Neural progenitor cell (in vitro differentiated cells): ENCODE data around the gene LAMA2. TPM values are rescaled to one million over a fixed set of nuclear protein-coding genes. Genes with fewer than 3 reads are reported as not detected.

Experiments
- DNase-seq: peaks from one replicate; pipeline ENCODE4 v3.0.0-alpha.2; 2016; ENCODE audit warnings: low spot score
- H2AFZ ChIP-seq: fragments of 200-600 bp; sonication (generic); replicated peaks from 2 replicates; pipeline ENCODE4 v1.6.1; 2016; ENCODE audit warnings: antibody characterized with exemption
- H3F3A ChIP-seq: fragments of 200-600 bp; sonication (generic); 2 replicates; pipeline ENCODE4 v1.6.1; 2016; ENCODE audit warnings: antibody characterized with exemption, low read depth
- H3K27ac ChIP-seq: fragments of 200-600 bp; sonication (generic); 2 replicates; pipeline ENCODE4 v1.5.1; 2016; ENCODE audit warnings: mild to moderate bottlenecking
- H3K27me3 ChIP-seq: fragments of 200-600 bp; sonication (generic); 2 replicates; pipeline ENCODE4 v1.6.1; 2016; ENCODE audit warnings: mild to moderate bottlenecking, moderate library complexity
- H3K36me3 ChIP-seq: fragments of 200-600 bp; sonication (generic); 2 replicates; pipeline ENCODE4 v1.5.1; 2016
- H3K4me1 ChIP-seq: fragments of 200-600 bp; sonication (generic); 2 replicates; pipeline ENCODE4 v1.6.1; 2016; ENCODE audit warnings: mixed run types
- H3K4me2 ChIP-seq: fragments of 200-600 bp; sonication (generic); 2 replicates; pipeline ENCODE4 v1.6.1; 2016
- H3K4me3 ChIP-seq: fragments of 200-600 bp; sonication (generic); 2 replicates; pipeline ENCODE4 v1.5.1; 2016
- H3K79me2 ChIP-seq: fragments of 200-600 bp; sonication (generic); 2 replicates; pipeline ENCODE4 v1.6.1; 2016; ENCODE audit warnings: low read depth
- H3K9ac ChIP-seq: fragments of 200-600 bp; sonication (generic); 2 replicates; pipeline ENCODE4 v1.6.1; 2016
- H3K9me3 ChIP-seq: fragments of 200-600 bp; sonication (generic); 2 replicates; pipeline ENCODE4 v1.5.1; 2016; ENCODE audit warnings: low read depth
- H4K20me1 ChIP-seq: fragments of 200-600 bp; sonication (generic); 2 replicates; pipeline ENCODE4 v1.6.1; 2016; ENCODE audit warnings: low read depth
- H3K27ac Mint-ChIP-seq: 3 replicates; pipeline ENCODE4 v1.8.0; 2021; ENCODE audit warnings: mixed read lengths
- H3K27me3 Mint-ChIP-seq: 2 replicates; pipeline ENCODE4 v1.8.0; 2022; ENCODE audit warnings: low read depth, mild to moderate bottlenecking, inconsistent platforms, moderate library complexity, mixed read lengths; ENCODE audit not compliant: insufficient read depth
- H3K36me3 Mint-ChIP-seq: 3 replicates; pipeline ENCODE4 v1.8.0; 2021; ENCODE audit warnings: mixed read lengths
- H3K4me1 Mint-ChIP-seq: 3 replicates; pipeline ENCODE4 v1.8.0; 2021; ENCODE audit warnings: mixed read lengths
- H3K4me3 Mint-ChIP-seq: 3 replicates; pipeline ENCODE4 v1.8.0; 2021; ENCODE audit warnings: mild to moderate bottlenecking, moderate library complexity, mixed read lengths
- H3K9me3 Mint-ChIP-seq: 3 replicates; pipeline ENCODE4 v1.8.0; 2020; ENCODE audit warnings: mixed read lengths
- EZH2 ChIP-seq: fragments of 200-600 bp; sonication (generic); IDR thresholded peaks from 2 replicates; pipeline ENCODE4 v1.6.1; 2017; ENCODE audit warnings: antibody characterized with exemption, mild to moderate bottlenecking, moderate library complexity
- EZH2phosphoT487 ChIP-seq: fragments of 200-600 bp; sonication (generic); IDR thresholded peaks from 2 replicates; pipeline ENCODE4 v1.6.1; 2017; ENCODE audit warnings: antibody characterized with exemption
- total RNA-seq: library from RNA; depleted of rRNA; stranded (reverse); fragments of >200 nt; gene quantifications from 2 replicates; pipeline ENCODE4 v1.2.3, GENCODE V29; 2015; ENCODE audit warnings: low replicate concordance
- TF ChIP-seq, protein P1 (sequence below): fragments of 200-600 bp; sonication (generic); IDR thresholded peaks from 2 replicates; pipeline ENCODE4 v1.5.1; 2017; ENCODE audit warnings: antibody characterized with exemption, mild to moderate bottlenecking

LAMA2 gene
- total RNA-seq, 1 donor from 2014 or later = 1.5 TPM

DNA sequence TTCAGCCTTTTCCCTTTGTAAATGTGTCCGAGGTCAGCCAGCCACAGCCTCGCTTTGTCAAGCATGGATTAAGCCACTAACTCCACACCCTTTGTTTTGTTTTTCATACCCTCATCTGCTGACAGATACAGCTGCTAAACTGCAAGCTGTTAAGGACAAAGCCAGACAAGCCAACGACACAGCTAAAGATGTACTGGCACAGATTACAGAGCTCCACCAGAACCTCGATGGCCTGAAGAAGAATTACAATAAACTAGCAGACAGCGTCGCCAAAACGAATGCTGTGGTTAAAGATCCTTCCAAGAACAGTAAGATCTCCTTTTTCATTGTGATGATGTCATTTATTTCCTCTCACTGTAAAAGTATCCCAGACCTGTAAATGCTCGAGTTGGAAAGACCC, 557.8 kb downstream of the LAMA2 start:
- Mint-ChIP-seq H3K27me3 (no peaks in the 10 kb centered on the region), H3K4me1 (peaks cover 24% of the 10 kb centered on the region), H3K9me3 (no peaks in the 10 kb centered on the region), H3K27ac (peak overlapping the region; percentile 32), H3K36me3 (no peaks in the 10 kb centered on the region), H3K4me3 (peak overlapping the region; percentile 33)
- no peaks in the 10 kb centered on the region for H3K36me3 ChIP-seq
- peak overlapping the region; percentile 0 for H3K4me3 ChIP-seq
- H3K4me1 ChIP-seq = peaks cover 14% of the 10 kb centered on the region
- H4K20me1 ChIP-seq = no peaks in the 10 kb centered on the region
- TF ChIP-seq, protein P1, sequence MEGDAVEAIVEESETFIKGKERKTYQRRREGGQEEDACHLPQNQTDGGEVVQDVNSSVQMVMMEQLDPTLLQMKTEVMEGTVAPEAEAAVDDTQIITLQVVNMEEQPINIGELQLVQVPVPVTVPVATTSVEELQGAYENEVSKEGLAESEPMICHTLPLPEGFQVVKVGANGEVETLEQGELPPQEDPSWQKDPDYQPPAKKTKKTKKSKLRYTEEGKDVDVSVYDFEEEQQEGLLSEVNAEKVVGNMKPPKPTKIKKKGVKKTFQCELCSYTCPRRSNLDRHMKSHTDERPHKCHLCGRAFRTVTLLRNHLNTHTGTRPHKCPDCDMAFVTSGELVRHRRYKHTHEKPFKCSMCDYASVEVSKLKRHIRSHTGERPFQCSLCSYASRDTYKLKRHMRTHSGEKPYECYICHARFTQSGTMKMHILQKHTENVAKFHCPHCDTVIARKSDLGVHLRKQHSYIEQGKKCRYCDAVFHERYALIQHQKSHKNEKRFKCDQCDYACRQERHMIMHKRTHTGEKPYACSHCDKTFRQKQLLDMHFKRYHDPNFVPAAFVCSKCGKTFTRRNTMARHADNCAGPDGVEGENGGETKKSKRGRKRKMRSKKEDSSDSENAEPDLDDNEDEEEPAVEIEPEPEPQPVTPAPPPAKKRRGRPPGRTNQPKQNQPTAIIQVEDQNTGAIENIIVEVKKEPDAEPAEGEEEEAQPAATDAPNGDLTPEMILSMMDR = peak; percentile 32
- TF ChIP-seq EZH2 = no peak
- peak; percentile 81 for DNase-seq
- H3K27me3 ChIP-seq = no peaks in the 10 kb centered on the region
- H3K27ac ChIP-seq = no peak overlapping the region
- peaks cover 5% of the 10 kb centered on the region for H3F3A ChIP-seq
- H3K9ac ChIP-seq = no peak overlapping the region
- H2AFZ ChIP-seq = no peak overlapping the region
- H3K9me3 ChIP-seq = no peaks in the 10 kb centered on the region
- peak overlapping the region; percentile 22 for H3K4me2 ChIP-seq
- no peaks in the 10 kb centered on the region for H3K79me2 ChIP-seq

DNA sequence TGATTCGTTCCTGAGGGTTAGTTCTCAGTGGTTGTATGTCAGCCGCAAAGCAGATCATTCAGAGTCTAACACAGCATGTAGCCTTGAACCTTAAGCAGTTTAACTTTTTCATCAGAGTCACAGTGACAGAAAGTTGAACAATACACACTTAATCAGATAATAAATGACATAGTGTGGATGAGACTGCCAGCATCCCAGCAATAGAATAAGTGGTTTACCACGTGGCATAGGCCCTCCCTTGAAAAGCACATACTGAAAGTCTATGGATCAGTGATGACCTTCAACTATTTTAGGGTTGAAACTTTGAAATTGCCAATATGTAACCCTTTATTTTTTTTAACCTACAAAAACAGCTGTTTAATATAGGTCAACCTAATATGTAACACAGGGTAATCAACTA, 561.7 kb downstream of the LAMA2 start:
- Histone ChIP-seq H3K4me3 (no peak overlapping the region), H3K27me3 (no peaks in the 10 kb centered on the region), H4K20me1 (no peaks in the 10 kb centered on the region), H2AFZ (no peak overlapping the region), H3K4me1 (peaks cover 20% of the 10 kb centered on the region), H3F3A (peaks cover 5% of the 10 kb centered on the region), H3K9ac (no peak overlapping the region), H3K9me3 (no peaks in the 10 kb centered on the region), H3K27ac (no peak overlapping the region), H3K36me3 (no peaks in the 10 kb centered on the region), H3K4me2 (no peak overlapping the region), H3K79me2 (no peaks in the 10 kb centered on the region)
- Mint-ChIP-seq H3K9me3 (no peaks in the 10 kb centered on the region), H3K4me3 (no peak overlapping the region), H3K36me3 (no peaks in the 10 kb centered on the region), H3K4me1 (peaks cover 28% of the 10 kb centered on the region), H3K27ac (no peak overlapping the region), H3K27me3 (no peaks in the 10 kb centered on the region)
- TF ChIP-seq EZH2 = no peak
- no peak for TF ChIP-seq EZH2phosphoT487
- TF ChIP-seq, protein P1 = no peak
- no peak for DNase-seq

DNA sequence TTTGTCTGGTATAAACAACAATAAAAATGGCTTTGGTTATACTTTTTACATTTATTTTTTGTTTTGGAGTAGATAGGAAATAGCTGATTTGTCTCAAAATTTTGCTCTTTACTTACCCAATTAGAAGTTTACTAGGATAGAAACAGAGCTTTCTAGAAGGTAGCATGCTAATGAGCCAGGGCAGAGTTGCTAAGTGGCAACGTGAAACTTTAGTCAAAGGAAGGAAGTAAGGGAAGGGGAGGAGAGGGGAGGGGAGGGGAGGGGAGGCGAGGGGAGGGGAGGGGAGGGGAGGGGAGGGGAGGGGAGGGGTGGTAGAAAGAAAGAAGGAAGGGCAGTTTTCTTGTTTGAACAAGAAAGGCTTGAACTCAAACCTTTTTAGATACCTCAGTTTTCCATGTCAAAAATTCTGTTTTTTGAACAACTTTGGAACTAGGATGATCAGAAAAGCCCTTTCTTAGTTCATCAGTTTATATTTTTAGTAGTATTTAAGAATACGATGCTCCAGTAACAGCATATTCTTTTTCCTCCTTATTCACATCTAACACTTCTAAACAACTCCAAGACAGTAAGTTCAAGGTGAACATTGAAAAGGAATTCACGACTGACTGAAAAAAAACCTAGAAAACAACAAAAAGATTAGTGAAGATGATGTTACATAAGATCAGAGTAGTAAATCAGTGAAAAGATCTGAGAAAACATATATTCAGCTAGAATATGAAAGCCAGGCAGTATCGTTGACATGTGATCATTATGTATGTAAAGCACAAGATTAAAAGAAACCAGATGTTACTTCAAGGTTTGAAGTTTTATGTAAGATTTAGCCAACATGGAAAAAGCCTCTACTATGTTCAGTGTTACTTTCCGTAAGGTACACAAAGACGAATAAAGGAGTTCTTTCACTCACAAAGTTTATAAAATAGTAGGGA, 563.6 kb downstream of the LAMA2 start:
- H3K36me3 Mint-ChIP-seq = no peaks in the 10 kb centered on the region
- H3K27ac Mint-ChIP-seq = no peak overlapping the region

More for the DNA sequence above, 563.6 kb downstream of the LAMA2 start:
- Histone ChIP-seq H2AFZ (no peak overlapping the region), H3K4me3 (no peak overlapping the region), H3F3A (no peaks in the 10 kb centered on the region), H3K36me3 (no peaks in the 10 kb centered on the region), H3K27me3 (no peaks in the 10 kb centered on the region), H3K27ac (no peak overlapping the region), H3K9ac (no peak overlapping the region), H4K20me1 (no peaks in the 10 kb centered on the region), H3K4me2 (no peak overlapping the region), H3K79me2 (no peaks in the 10 kb centered on the region), H3K9me3 (no peaks in the 10 kb centered on the region), H3K4me1 (peaks cover 7% of the 10 kb centered on the region)
- TF ChIP-seq, protein P1 = no peak
- TF ChIP-seq EZH2 = no peak
- TF ChIP-seq EZH2phosphoT487 = no peak
- Mint-ChIP-seq H3K27me3 (no peaks in the 10 kb centered on the region), H3K9me3 (no peaks in the 10 kb centered on the region), H3K4me3 (no peak overlapping the region), H3K4me1 (peaks cover 18% of the 10 kb centered on the region)
- no peak for DNase-seq
